DMS114 treated with DMSO at 0.1 percent for 48 hours (cell line): ENCODE results near the gene PNMT.
"Not testable (repeated sequence)": the region's sequence is repeated elsewhere in the genome, so short reads cannot be mapped to it uniquely, and the experiment has no call there.

Source experiments
- DNase-seq: peaks from one replicate; lab custom pipeline; 2025; ENCODE audit not compliant: unreplicated experiment; lab: John Stamatoyannopoulos, UW

PNMT gene

GRCh38 chr17:39705786-39706348 is 37.6 kb downstream of the PNMT start:
- DNase-seq = no peak

DNA sequence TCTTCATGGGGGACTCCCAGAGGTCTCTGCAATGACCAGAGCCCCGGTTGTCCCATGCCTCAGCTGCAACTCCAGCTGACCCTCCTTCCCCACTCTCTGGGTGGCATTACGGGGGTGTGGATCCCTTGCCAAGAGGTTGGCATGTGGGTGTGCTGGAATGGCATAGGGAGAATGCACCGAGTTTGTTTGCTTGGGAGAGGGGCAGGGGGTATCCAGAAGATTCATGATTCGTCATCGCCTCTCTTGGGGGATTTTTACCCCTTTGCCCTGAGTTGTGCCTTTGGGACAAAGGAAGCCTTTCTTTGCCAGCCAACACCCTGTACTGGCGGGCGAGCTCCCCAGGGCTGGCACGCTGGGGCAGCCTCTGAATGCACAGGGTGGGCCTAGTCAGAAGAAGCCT is 38.1 kb downstream of the PNMT start:
- no peak for DNase-seq

DNA sequence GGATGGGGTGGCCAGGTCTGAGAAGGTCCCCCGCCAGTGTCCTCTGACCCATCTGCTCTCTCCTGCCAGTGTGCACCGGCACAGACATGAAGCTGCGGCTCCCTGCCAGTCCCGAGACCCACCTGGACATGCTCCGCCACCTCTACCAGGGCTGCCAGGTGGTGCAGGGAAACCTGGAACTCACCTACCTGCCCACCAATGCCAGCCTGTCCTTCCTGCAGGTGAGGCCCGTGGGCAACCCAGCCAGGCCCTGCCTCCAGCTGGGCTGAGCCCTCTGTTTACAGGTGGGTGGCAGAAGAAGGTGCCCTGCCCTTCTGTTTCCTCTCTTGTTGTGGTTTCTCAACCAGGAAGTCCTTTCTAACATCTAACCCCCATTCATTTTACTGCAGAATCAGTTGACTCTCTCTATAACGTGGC is 38.7 kb downstream of the PNMT start:
- no peak for DNase-seq

- DNase-seq = no peak
Measured at GRCh38 chr17:39709319-39709997, 41.2 kb downstream of the PNMT start.

- DNase-seq = no peak
Measured at GRCh38 chr17:39709998-39710964, 42.0 kb downstream of the PNMT start.

- not testable (repeated sequence) for DNase-seq
Measured at GRCh38 chr17:39711071-39711470, 42.8 kb downstream of the PNMT start.

- no peak for DNase-seq
Measured at GRCh38 chr17:39711851-39712250, 43.6 kb downstream of the PNMT start.

DNA sequence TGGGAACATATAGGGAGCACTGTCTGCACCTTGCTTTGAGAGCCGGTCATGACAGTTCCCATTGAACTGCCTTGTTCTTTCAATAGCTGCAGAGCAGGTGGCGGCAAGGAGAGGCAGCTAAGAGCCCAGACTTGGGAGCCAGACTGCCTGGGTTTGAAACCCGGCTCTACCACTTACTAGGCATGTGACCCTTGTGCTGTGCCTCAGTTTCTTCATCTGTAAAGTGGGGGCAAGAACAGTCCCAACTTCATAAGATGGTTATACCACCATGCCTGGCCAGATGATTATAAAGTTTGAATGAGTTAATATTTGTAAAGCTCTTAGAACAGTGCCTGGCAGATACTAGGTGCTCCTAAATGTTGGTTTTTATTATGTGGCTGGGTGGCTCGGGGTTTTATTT is 46.0 kb downstream of the PNMT start:
- DNase-seq = no peak

DNA sequence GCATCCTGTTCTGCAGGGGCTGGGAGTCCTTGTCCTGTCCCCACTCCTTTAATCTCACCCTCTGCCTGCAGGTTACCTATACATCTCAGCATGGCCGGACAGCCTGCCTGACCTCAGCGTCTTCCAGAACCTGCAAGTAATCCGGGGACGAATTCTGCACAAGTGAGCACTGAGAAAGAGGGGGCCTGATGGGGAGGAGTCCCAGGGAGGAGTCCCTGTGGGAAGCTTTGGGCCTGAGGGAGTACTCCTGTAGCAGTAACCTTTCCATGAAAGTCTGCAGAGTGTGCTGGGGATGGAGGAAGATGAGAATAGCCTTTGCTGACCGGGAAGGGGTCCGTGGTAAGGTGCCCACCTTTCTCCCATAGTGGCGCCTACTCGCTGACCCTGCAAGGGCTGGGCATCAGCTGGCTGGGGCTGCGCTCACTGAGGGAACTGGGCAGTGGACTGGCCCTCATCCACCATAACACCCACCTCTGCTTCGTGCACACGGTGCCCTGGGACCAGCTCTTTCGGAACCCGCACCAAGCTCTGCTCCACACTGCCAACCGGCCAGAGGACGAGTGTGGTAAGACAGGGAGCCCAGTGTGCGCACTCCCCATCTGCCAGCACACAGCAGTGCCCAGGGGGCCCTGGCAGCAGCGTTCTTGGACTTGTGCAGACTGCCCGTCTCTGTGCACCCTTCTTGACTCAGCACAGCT is 47.3 kb downstream of the PNMT start:
- DNase-seq = no peak

GRCh38 chr17:39716073-39716818 is 48.0 kb downstream of the PNMT start:
- DNase-seq = no peak

GRCh38 chr17:39716879-39717536 is 48.8 kb downstream of the PNMT start:
- no peak for DNase-seq

DNA sequence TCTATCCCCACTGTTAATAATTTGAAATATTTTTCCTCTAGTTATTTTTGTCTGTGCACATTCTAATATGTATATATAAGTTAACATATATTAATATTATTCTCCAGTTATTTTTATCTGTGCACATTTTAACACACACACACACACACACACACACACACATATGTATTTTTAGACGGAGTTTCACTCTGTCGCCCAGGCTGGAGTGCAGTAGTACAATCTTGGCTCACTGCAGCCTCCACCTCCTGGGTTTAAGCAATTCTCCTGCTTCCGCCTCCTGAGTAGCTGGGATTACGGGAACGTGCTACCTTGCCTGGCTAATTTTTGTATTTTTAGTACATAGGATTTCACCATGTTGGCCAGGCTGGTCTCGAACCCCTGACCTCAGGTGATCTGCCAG is 49.4 kb downstream of the PNMT start:
- no peak for DNase-seq

- no peak for DNase-seq
Measured at GRCh38 chr17:39719563-39720355, 51.5 kb downstream of the PNMT start.
